Muscle of leg (tissue), 11 donors: ENCODE measurements around the gene CXCL1. TPM values are rescaled to one million over a fixed set of nuclear protein-coding genes. Genes with fewer than 3 reads are reported as not detected.

Source experiments
- DNase-seq: peaks from one replicate; pipeline ENCODE4 v3.0.0; 2013
- H3K27ac ChIP-seq: one replicate; pipeline ENCODE4 v1.5.1; 2013; ENCODE audit warnings: mild to moderate bottlenecking, low read length, control low read depth
- H3K27me3 ChIP-seq: one replicate; pipeline ENCODE4 v1.6.1; 2013; ENCODE audit warnings: low read length; ENCODE audit not compliant: control insufficient read depth, insufficient read depth
- H3K36me3 ChIP-seq: one replicate; pipeline ENCODE4 v1.6.1; 2013; ENCODE audit warnings: low read length; ENCODE audit not compliant: control insufficient read depth, insufficient read depth
- H3K4me1 ChIP-seq: one replicate; pipeline ENCODE4 v1.6.1; 2013; ENCODE audit warnings: low read length; ENCODE audit not compliant: control insufficient read depth, insufficient read depth
- H3K4me3 ChIP-seq: one replicate; pipeline ENCODE4 v1.5.1; 2013; ENCODE audit warnings: low read length, control low read depth
- H3K9me3 ChIP-seq: replicated peaks from 2 replicates; pipeline ENCODE4 v1.6.1; 2013; ENCODE audit warnings: low read depth, low read length; ENCODE audit not compliant: control insufficient read depth
- WGBS: methylation state at CpG from one replicate; pipeline ENCODE4 v1.1.5; 2013; ENCODE audit warnings: missing lambda C conversion rate; ENCODE audit not compliant: insufficient coverage; 5-methylcytosine and 5-hydroxymethylcytosine counted together
- polyA plus RNA-seq, 8 donors: library from polyadenylated mRNA; unstranded; fragments of 120-200 nt; gene quantifications; one replicate each; pipeline versions ENCODE4 v1.2.1 to v1.2.3, GENCODE V29; 2013; ENCODE audit warnings: inconsistent platforms in 1 of 8, low replicate concordance in 1 of 8; ENCODE audit not compliant: insufficient read length in 8 of 8, insufficient read depth in 1 of 8
- total RNA-seq: library from RNA; stranded (reverse); fragments of 120-200 nt; gene quantifications from one replicate; pipeline ENCODE4 v1.2.4, GENCODE V29; 2013

CXCL1 gene
- total and polyA plus RNA-seq, 9 donors = 0.13 to 1.2 (median 0.33) TPM; not detected in 1

GRCh38 chr4:73864961-73865360 is 4.2 kb upstream of the CXCL1 start:
- Histone ChIP-seq H3K27me3 (peaks cover 16% of the 10 kb centered on the region), H3K27ac (no peak overlapping the region), H3K9me3 (no peaks in the 10 kb centered on the region), H3K4me3 (no peak overlapping the region), H3K36me3 (no peaks in the 10 kb centered on the region), H3K4me1 (peaks cover 10% of the 10 kb centered on the region)
- DNase-seq = no peak
- 90% methylated on average over 2 of the region's 8 CpGs for WGBS

- no peak overlapping the region for H3K27ac ChIP-seq
- no peak overlapping the region for H3K4me3 ChIP-seq
- H3K27me3 ChIP-seq = peaks cover 21% of the 10 kb centered on the region
- peaks cover 10% of the 10 kb centered on the region for H3K4me1 ChIP-seq
- H3K36me3 ChIP-seq = no peaks in the 10 kb centered on the region
- H3K9me3 ChIP-seq = no peaks in the 10 kb centered on the region
- WGBS = no CpG with 5 or more reads among the region's 5 CpGs
- DNase-seq = no peak
These were observed 3.6 kb upstream of the CXCL1 start for GRCh38 chr4:73865431-73866096.

- H3K27ac ChIP-seq = no peak overlapping the region
- no peaks in the 10 kb centered on the region for H3K9me3 ChIP-seq
- DNase-seq = no peak
- H3K4me3 ChIP-seq = no peak overlapping the region
- H3K36me3 ChIP-seq = no peaks in the 10 kb centered on the region
- peaks cover 21% of the 10 kb centered on the region for H3K27me3 ChIP-seq
- WGBS = no CpG with 5 or more reads among the region's 2 CpGs
- H3K4me1 ChIP-seq = peaks cover 10% of the 10 kb centered on the region
These were observed 2.9 kb upstream of the CXCL1 start for GRCh38 chr4:73866246-73866645.

GRCh38 chr4:73867783-73868182 is 1.4 kb upstream of the CXCL1 start:
- H3K9me3 ChIP-seq = no peaks in the 10 kb centered on the region
- no peaks in the 10 kb centered on the region for H3K36me3 ChIP-seq
- no peak overlapping the region for H3K27ac ChIP-seq
- WGBS = 57% methylated on average over 1 of the region's 3 CpGs
- no peak overlapping the region for H3K4me3 ChIP-seq
- no peak for DNase-seq
- peaks cover 21% of the 10 kb centered on the region for H3K27me3 ChIP-seq
- H3K4me1 ChIP-seq = peaks cover 10% of the 10 kb centered on the region

- H3K4me3 ChIP-seq = peak overlapping the region; percentile 55
- H3K9me3 ChIP-seq = no peaks in the 10 kb centered on the region
- H3K36me3 ChIP-seq = no peaks in the 10 kb centered on the region
- peaks cover 10% of the 10 kb centered on the region for H3K4me1 ChIP-seq
- 25% methylated on average over 10 of the region's 16 CpGs for WGBS
- no peak overlapping the region for H3K27ac ChIP-seq
- DNase-seq = peak; percentile 5
- H3K27me3 ChIP-seq = peaks cover 21% of the 10 kb centered on the region
These were observed 725 bp upstream of the CXCL1 start for GRCh38 chr4:73868206-73869129.

GRCh38 chr4:73870260-73870659 is 1.1 kb downstream of the CXCL1 start:
- WGBS = no CpG with 5 or more reads among the region's 3 CpGs
- H3K36me3 ChIP-seq = no peaks in the 10 kb centered on the region
- H3K27me3 ChIP-seq = peaks cover 21% of the 10 kb centered on the region
- DNase-seq = no peak
- H3K4me1 ChIP-seq = peaks cover 10% of the 10 kb centered on the region
- H3K27ac ChIP-seq = no peak overlapping the region
- H3K4me3 ChIP-seq = no peak overlapping the region
- no peaks in the 10 kb centered on the region for H3K9me3 ChIP-seq

GRCh38 chr4:73870768-73871167 is 1.6 kb downstream of the CXCL1 start:
- DNase-seq = no peak
- peaks cover 10% of the 10 kb centered on the region for H3K4me1 ChIP-seq
- peaks cover 21% of the 10 kb centered on the region for H3K27me3 ChIP-seq
- WGBS = no CpG with 5 or more reads among the region's 1 CpG
- H3K27ac ChIP-seq = no peak overlapping the region
- H3K36me3 ChIP-seq = no peaks in the 10 kb centered on the region
- no peaks in the 10 kb centered on the region for H3K9me3 ChIP-seq
- no peak overlapping the region for H3K4me3 ChIP-seq

GRCh38 chr4:73871511-73872310 is 2.5 kb downstream of the CXCL1 start:
- H3K4me1 ChIP-seq = peaks cover 10% of the 10 kb centered on the region
- H3K36me3 ChIP-seq = no peaks in the 10 kb centered on the region
- H3K27me3 ChIP-seq = peaks cover 21% of the 10 kb centered on the region
- DNase-seq = no peak
- 100% methylated on average over 1 of the region's 6 CpGs for WGBS
- no peaks in the 10 kb centered on the region for H3K9me3 ChIP-seq
- no peak overlapping the region for H3K27ac ChIP-seq
- no peak overlapping the region for H3K4me3 ChIP-seq

- no CpG with 5 or more reads among the region's 2 CpGs for WGBS
- peak; percentile 43 for DNase-seq
- Histone ChIP-seq H3K9me3 (no peaks in the 10 kb centered on the region), H3K4me3 (no peak overlapping the region), H3K27ac (peak overlapping the region; percentile 29), H3K4me1 (peaks cover 10% of the 10 kb centered on the region), H3K27me3 (peaks cover 21% of the 10 kb centered on the region), H3K36me3 (no peaks in the 10 kb centered on the region)
These were observed 3.3 kb downstream of the CXCL1 start for GRCh38 chr4:73872316-73873108.
